ENCODE measurements around the gene GTF2F2. TPM values are rescaled to one million over a fixed set of nuclear protein-coding genes. Genes with fewer than 3 reads are reported as not detected.

Gene GTF2F2
- total and polyA plus RNA-seq, 2 experiments from 2014 or later = 42.1 to 75.6 TPM

- H3K27me3 ChIP-seq (ENCODE audit: insufficient read depth) = no peaks in the 10 kb centered on the region
- Mint-ChIP-seq H3K36me3 (ENCODE audit: low read depth) (peaks cover 17% of the 10 kb centered on the region), H3K27me3 (ENCODE audit: insufficient read depth, low read depth, poor library complexity) (peaks cover 2% of the 10 kb centered on the region), H3K9me3 (no peaks in the 10 kb centered on the region; the same call in 2 of the 3 replicates), H3K4me1 (peaks cover 7% of the 10 kb centered on the region), H3K27ac (no peak overlapping the region), H3K4me3 (no peak overlapping the region)
- peaks cover 7% of the 10 kb centered on the region; the same call in 1 of the 2 replicates for H3K4me1 ChIP-seq (ENCODE audit: insufficient read depth)
- TF ChIP-seq JUNB (IDR thresholded peaks at IDR 0.05; ENCODE audit: unreplicated experiment) (no peak), EZH2phosphoT487 (IDR thresholded peaks at IDR 0.05; ENCODE audit: unreplicated experiment) (no peak), CREB1 (CRISPR knock-in tag; IDR thresholded peaks at IDR 0.05; ENCODE audit: low read depth) (no peak), ZNF331 (CRISPR knock-in tag; IDR thresholded peaks at IDR 0.05; ENCODE audit: low read depth) (no peak), NANOG (IDR thresholded peaks at IDR 0.05; ENCODE audit: borderline replicate concordance) (no peak), CTCF (conservative IDR thresholded peaks at IDR 0.05; ENCODE audit: low read depth in 2 of 2) (no peak), REST (IDR thresholded peaks at IDR 0.05; ENCODE audit: unreplicated experiment) (no peak), STAT1 (IDR thresholded peaks at IDR 0.05; ENCODE audit: unreplicated experiment) (no peak), ZNF114 (CRISPR knock-in tag; IDR thresholded peaks at IDR 0.05) (no peak), POLR2AphosphoS5 (IDR thresholded peaks at IDR 0.05; ENCODE audit: low read depth) (no peak), EZH2 (IDR thresholded peaks at IDR 0.05; ENCODE audit: low read depth, unreplicated experiment) (no peak)
- TF ChIP-seq, protein P1, sequence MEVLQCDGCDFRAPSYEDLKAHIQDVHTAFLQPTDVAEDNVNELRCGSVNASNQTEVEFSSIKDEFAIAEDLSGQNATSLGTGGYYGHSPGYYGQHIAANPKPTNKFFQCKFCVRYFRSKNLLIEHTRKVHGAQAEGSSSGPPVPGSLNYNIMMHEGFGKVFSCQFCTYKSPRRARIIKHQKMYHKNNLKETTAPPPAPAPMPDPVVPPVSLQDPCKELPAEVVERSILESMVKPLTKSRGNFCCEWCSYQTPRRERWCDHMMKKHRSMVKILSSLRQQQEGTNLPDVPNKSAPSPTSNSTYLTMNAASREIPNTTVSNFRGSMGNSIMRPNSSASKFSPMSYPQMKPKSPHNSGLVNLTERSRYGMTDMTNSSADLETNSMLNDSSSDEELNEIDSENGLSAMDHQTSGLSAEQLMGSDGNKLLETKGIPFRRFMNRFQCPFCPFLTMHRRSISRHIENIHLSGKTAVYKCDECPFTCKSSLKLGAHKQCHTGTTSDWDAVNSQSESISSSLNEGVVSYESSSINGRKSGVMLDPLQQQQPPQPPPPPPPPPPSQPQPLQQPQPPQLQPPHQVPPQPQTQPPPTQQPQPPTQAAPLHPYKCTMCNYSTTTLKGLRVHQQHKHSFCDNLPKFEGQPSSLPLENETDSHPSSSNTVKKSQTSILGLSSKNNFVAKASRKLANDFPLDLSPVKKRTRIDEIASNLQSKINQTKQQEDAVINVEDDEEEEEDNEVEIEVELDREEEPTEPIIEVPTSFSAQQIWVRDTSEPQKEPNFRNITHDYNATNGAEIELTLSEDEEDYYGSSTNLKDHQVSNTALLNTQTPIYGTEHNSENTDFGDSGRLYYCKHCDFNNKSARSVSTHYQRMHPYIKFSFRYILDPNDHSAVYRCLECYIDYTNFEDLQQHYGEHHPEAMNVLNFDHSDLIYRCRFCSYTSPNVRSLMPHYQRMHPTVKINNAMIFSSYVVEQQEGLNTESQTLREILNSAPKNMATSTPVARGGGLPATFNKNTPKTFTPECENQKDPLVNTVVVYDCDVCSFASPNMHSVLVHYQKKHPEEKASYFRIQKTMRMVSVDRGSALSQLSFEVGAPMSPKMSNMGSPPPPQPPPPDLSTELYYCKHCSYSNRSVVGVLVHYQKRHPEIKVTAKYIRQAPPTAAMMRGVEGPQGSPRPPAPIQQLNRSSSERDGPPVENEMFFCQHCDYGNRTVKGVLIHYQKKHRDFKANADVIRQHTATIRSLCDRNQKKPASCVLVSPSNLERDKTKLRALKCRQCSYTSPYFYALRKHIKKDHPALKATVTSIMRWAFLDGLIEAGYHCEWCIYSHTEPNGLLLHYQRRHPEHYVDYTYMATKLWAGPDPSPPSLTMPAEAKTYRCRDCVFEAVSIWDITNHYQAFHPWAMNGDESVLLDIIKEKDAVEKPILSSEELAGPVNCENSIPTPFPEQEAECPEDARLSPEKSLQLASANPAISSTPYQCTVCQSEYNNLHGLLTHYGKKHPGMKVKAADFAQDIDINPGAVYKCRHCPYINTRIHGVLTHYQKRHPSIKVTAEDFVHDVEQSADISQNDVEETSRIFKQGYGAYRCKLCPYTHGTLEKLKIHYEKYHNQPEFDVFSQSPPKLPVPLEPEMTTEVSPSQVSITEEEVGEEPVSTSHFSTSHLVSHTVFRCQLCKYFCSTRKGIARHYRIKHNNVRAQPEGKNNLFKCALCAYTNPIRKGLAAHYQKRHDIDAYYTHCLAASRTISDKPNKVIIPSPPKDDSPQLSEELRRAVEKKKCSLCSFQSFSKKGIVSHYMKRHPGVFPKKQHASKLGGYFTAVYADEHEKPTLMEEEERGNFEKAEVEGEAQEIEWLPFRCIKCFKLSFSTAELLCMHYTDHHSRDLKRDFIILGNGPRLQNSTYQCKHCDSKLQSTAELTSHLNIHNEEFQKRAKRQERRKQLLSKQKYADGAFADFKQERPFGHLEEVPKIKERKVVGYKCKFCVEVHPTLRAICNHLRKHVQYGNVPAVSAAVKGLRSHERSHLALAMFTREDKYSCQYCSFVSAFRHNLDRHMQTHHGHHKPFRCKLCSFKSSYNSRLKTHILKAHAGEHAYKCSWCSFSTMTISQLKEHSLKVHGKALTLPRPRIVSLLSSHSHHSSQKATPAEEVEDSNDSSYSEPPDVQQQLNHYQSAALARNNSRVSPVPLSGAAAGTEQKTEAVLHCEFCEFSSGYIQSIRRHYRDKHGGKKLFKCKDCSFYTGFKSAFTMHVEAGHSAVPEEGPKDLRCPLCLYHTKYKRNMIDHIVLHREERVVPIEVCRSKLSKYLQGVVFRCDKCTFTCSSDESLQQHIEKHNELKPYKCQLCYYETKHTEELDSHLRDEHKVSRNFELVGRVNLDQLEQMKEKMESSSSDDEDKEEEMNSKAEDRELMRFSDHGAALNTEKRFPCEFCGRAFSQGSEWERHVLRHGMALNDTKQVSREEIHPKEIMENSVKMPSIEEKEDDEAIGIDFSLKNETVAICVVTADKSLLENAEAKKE (CRISPR knock-in tag; IDR thresholded peaks at IDR 0.05) = no peak
- TF ChIP-seq, protein P2, sequence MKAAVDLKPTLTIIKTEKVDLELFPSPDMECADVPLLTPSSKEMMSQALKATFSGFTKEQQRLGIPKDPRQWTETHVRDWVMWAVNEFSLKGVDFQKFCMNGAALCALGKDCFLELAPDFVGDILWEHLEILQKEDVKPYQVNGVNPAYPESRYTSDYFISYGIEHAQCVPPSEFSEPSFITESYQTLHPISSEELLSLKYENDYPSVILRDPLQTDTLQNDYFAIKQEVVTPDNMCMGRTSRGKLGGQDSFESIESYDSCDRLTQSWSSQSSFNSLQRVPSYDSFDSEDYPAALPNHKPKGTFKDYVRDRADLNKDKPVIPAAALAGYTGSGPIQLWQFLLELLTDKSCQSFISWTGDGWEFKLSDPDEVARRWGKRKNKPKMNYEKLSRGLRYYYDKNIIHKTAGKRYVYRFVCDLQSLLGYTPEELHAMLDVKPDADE (IDR thresholded peaks at IDR 0.05) = no peak
- no peaks in the 10 kb centered on the region; the same call in 1 of the 2 replicates for H3K36me3 ChIP-seq (ENCODE audit: insufficient read depth)
- DNase-seq (ENCODE audit: low spot score) (no peak), ATAC-seq (no peak)
- no peak overlapping the region for H2AFZ ChIP-seq
- H3K9me2 ChIP-seq (ENCODE audit: insufficient read depth) = no peaks in the 10 kb centered on the region
- H3F3A ChIP-seq (replicated peaks; ENCODE audit: low read depth) = no peaks in the 10 kb centered on the region; the same call in 1 of the 2 replicates
- no peak overlapping the region; the same call in 1 of the 2 replicates for H3K27ac ChIP-seq (ENCODE audit: low read depth)
- H3K4me2 ChIP-seq = no peak overlapping the region
- H3K4me3 ChIP-seq = no peak overlapping the region
- H3K79me2 ChIP-seq (replicated peaks; ENCODE audit: insufficient read depth) = no peaks in the 10 kb centered on the region
- no peaks in the 10 kb centered on the region; the same call in 1 of the 2 replicates for H4K20me1 ChIP-seq (replicated peaks; ENCODE audit: insufficient read depth)
These were observed 157.9 kb downstream of the GTF2F2 start for GRCh38 chr13:45278096-45278645.

All from GM23338 (cell line).